ENCODE measurements around the gene CPT1C. TPM values are rescaled to one million over a fixed set of nuclear protein-coding genes. Genes with fewer than 3 reads are reported as not detected.
A peak's percentile ranks its signal among the peaks of the same experiment; 100 is the strongest.

CPT1C gene
- total RNA-seq, 2 experiments from 2014 or later = 0.47 to 0.59 TPM

DNA sequence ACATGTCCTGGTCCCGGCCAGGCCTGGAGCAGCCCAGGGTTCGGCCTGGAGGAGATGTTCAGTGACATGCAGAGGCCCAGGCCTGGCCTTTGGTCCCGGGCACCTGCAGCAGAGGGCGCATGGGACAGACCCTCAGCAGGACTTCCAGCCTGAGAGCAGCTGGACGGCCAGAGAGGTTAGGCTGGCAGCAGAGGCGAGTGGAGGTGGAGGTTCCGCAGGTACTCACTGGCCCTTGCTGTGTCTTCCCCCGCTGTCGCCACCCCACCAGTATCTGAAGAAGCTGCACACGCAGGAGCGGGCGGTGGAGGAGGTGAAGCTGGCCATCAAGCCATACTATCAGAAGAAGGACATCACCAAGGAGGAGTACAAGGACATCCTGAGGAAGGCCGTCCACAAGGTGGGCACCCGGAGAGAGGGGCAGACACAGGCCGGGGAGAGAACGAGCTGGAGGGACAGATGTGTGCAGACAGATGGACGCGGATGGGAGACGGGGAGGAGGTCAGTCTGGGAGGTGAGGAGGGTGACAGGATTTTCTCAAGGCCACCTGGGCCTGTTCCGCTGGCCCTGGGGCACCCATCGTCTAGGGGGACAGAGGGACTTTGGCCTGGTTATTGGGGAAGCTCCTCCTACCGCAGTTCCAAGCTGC is 33.3 kb upstream of the CPT1C start:
- Mint-ChIP-seq H3K4me1 (ENCODE audit: low read depth) (no peaks in the 10 kb centered on the region), H3K4me3 (no peak overlapping the region), H3K27ac (peak overlapping the region; percentile 33), H3K9me3 (no peaks in the 10 kb centered on the region), H3K27me3 (no peaks in the 10 kb centered on the region), H3K36me3 (ENCODE audit: low read depth) (peaks cover 67% of the 10 kb centered on the region)
- ChIA-PET POLR2A (no interaction called here), CTCF (no interaction called here)
- Histone ChIP-seq H3K4me1 (ENCODE audit: insufficient read depth, low read length) (peaks cover 26% of the 10 kb centered on the region), H3K9me3 (ENCODE audit: control insufficient read depth in 1 of 2, insufficient read depth in 1 of 2, low read length in 2 of 2) (no peaks in the 10 kb centered on the region), H3K4me3 (ENCODE audit: low read length) (no peak overlapping the region), H3K27me3 (ENCODE audit: control insufficient read depth in 1 of 2, insufficient read depth in 2 of 2, low read length in 2 of 2) (no peaks in the 10 kb centered on the region), H3K27ac (ENCODE audit: low read depth in 1 of 2, low read length in 2 of 2) (no peak overlapping the region), H3K36me3 (ENCODE audit: insufficient read depth, low read length) (peaks cover 92% of the 10 kb centered on the region)
- intact Hi-C loops (cut with DNase I, micrococcal nuclease) = no loop called here
- ATAC-seq (ENCODE audit: poor library complexity) (no peak), DNase-seq (no peak)
- TF ChIP-seq, protein P1, sequence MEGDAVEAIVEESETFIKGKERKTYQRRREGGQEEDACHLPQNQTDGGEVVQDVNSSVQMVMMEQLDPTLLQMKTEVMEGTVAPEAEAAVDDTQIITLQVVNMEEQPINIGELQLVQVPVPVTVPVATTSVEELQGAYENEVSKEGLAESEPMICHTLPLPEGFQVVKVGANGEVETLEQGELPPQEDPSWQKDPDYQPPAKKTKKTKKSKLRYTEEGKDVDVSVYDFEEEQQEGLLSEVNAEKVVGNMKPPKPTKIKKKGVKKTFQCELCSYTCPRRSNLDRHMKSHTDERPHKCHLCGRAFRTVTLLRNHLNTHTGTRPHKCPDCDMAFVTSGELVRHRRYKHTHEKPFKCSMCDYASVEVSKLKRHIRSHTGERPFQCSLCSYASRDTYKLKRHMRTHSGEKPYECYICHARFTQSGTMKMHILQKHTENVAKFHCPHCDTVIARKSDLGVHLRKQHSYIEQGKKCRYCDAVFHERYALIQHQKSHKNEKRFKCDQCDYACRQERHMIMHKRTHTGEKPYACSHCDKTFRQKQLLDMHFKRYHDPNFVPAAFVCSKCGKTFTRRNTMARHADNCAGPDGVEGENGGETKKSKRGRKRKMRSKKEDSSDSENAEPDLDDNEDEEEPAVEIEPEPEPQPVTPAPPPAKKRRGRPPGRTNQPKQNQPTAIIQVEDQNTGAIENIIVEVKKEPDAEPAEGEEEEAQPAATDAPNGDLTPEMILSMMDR (IDR thresholded peaks at IDR 0.05) = no peak

DNA sequence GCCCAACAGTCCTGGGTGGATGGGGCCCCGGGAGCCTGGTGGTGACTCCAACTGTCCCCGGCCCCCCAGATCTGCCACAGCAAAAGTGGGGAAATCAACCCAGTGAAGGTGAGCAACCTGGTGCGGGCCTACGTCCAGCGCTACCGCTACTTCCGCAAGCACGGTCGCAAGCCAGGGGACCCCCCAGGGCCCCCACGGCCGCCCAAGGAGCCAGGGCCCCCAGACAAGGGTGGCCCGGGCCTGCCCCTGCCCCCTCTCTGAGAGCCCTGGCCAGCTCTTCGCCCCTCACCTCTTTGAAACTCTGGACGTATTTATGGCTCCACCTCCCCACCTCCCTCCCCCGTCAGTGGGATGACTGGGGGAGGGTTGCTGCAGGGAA is 32.8 kb upstream of the CPT1C start:
- intact Hi-C loops (cut with DNase I, micrococcal nuclease) = no loop called here
- Mint-ChIP-seq H3K4me3 (no peak overlapping the region), H3K9me3 (no peaks in the 10 kb centered on the region), H3K4me1 (ENCODE audit: low read depth) (no peaks in the 10 kb centered on the region), H3K36me3 (ENCODE audit: low read depth) (peaks cover 63% of the 10 kb centered on the region), H3K27me3 (no peaks in the 10 kb centered on the region), H3K27ac (no peak overlapping the region)
- ATAC-seq (ENCODE audit: poor library complexity) (no peak), DNase-seq (no peak)
- peaks cover 92% of the 10 kb centered on the region for H3K36me3 ChIP-seq (ENCODE audit: insufficient read depth, low read length)
- H3K27ac ChIP-seq (ENCODE audit: low read depth in 1 of 2, low read length in 2 of 2) = no peak overlapping the region
- no peak overlapping the region for H3K4me3 ChIP-seq (ENCODE audit: low read length)
- peaks cover 31% of the 10 kb centered on the region for H3K4me1 ChIP-seq (ENCODE audit: insufficient read depth, low read length)
- CTCF ChIA-PET = no interaction called here
- no peaks in the 10 kb centered on the region for H3K27me3 ChIP-seq (ENCODE audit: control insufficient read depth in 1 of 2, insufficient read depth in 2 of 2, low read length in 2 of 2)
- TF ChIP-seq, protein P1 (IDR thresholded peaks at IDR 0.05) = no peak
- H3K9me3 ChIP-seq (ENCODE audit: control insufficient read depth in 1 of 2, insufficient read depth in 1 of 2, low read length in 2 of 2) = no peaks in the 10 kb centered on the region
- POLR2A ChIA-PET = no interaction called here

GRCh38 chr19:49658566-49659442 is 32.1 kb upstream of the CPT1C start:
- Histone ChIP-seq H3K9me3 (ENCODE audit: control insufficient read depth in 1 of 2, insufficient read depth in 1 of 2, low read length in 2 of 2) (no peaks in the 10 kb centered on the region), H3K4me1 (ENCODE audit: insufficient read depth, low read length) (peaks cover 38% of the 10 kb centered on the region), H3K36me3 (ENCODE audit: insufficient read depth, low read length) (peaks cover 86% of the 10 kb centered on the region), H3K27me3 (ENCODE audit: control insufficient read depth in 1 of 2, insufficient read depth in 2 of 2, low read length in 2 of 2) (no peaks in the 10 kb centered on the region), H3K27ac (ENCODE audit: low read depth in 1 of 2, low read length in 2 of 2) (no peak overlapping the region), H3K4me3 (ENCODE audit: low read length) (no peak overlapping the region)
- no peaks in the 10 kb centered on the region for H3K27me3 Mint-ChIP-seq
- peak overlapping the region; percentile 65 for H3K27ac Mint-ChIP-seq
- peaks cover 64% of the 10 kb centered on the region for H3K36me3 Mint-ChIP-seq (ENCODE audit: low read depth)
- TF ChIP-seq, protein P1 (IDR thresholded peaks at IDR 0.05) = no peak
- no peak overlapping the region for H3K4me3 Mint-ChIP-seq
- ATAC-seq (ENCODE audit: poor library complexity) = no peak
- intact Hi-C loops (cut with DNase I, micrococcal nuclease) = no loop called here
- H3K4me1 Mint-ChIP-seq (ENCODE audit: low read depth) = peaks cover 5% of the 10 kb centered on the region
- POLR2A ChIA-PET = no interaction called here
- no peak for DNase-seq
- CTCF ChIA-PET = no interaction called here
- H3K9me3 Mint-ChIP-seq = no peaks in the 10 kb centered on the region

Data from CD4-positive, alpha-beta T cell (primary cell).